Esophagus squamous epithelium (tissue), 4 donors: ENCODE data around the gene ARRDC2.

Experiments
- POLR2A ChIP-seq, 4 donors: fragments of 450-650 bp; IDR thresholded peaks; one replicate each; pipeline ENCODE4 v1.6.1; 2017; ENCODE audit warnings: antibody characterized with exemption in 4 of 4, mild to moderate bottlenecking in 4 of 4, moderate library complexity in 3 of 4
- TF ChIP-seq, protein P1 (sequence below), 6 experiments: fragments of 450-650 bp in 4 of 6; fragments of 200-600 bp in 2 of 6; sonication (generic) in 2 of 6; IDR thresholded peaks; one replicate each; pipeline ENCODE4 v1.5.1; 2016 to 2019; ENCODE audit warnings: antibody characterized with exemption in 6 of 6, mild to moderate bottlenecking in 4 of 6, moderate library complexity in 4 of 6

DNA sequence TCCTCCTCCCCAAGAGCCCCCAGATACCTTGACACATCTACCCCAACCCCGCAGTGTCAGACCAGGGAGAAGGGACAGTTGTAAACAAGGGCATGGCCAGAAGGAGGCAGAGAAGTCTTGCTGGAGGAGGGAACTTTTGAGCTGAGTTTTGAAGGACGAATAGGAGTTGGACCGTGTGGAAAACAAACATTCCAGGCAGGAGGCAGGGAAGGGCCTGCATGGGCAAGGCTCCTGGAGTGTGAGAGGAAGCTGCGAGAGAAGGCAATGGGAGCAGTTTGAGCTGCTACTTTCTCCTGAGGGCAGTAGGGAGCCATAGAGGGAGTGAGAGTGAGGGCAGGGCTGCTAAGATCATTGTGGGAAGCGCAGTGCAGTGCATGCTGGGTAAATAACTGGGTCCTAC is 55.5 kb downstream of the ARRDC2 start:
- TF ChIP-seq, protein P1, sequence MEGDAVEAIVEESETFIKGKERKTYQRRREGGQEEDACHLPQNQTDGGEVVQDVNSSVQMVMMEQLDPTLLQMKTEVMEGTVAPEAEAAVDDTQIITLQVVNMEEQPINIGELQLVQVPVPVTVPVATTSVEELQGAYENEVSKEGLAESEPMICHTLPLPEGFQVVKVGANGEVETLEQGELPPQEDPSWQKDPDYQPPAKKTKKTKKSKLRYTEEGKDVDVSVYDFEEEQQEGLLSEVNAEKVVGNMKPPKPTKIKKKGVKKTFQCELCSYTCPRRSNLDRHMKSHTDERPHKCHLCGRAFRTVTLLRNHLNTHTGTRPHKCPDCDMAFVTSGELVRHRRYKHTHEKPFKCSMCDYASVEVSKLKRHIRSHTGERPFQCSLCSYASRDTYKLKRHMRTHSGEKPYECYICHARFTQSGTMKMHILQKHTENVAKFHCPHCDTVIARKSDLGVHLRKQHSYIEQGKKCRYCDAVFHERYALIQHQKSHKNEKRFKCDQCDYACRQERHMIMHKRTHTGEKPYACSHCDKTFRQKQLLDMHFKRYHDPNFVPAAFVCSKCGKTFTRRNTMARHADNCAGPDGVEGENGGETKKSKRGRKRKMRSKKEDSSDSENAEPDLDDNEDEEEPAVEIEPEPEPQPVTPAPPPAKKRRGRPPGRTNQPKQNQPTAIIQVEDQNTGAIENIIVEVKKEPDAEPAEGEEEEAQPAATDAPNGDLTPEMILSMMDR (IDR thresholded peaks at IDR 0.05): no peak
- TF ChIP-seq POLR2A (IDR thresholded peaks at IDR 0.05): no peak
